HG02610 (cell line): Measurements from ENCODE around the gene TEX264.

Source experiments
- ATAC-seq: cut with Tn5 transposase; IDR thresholded peaks from one replicate; pipeline ENCODE4 v1.9.1; 2021; ENCODE audit warnings: mild to moderate bottlenecking, moderate library complexity; ENCODE audit not compliant: unreplicated experiment

TEX264 gene

DNA sequence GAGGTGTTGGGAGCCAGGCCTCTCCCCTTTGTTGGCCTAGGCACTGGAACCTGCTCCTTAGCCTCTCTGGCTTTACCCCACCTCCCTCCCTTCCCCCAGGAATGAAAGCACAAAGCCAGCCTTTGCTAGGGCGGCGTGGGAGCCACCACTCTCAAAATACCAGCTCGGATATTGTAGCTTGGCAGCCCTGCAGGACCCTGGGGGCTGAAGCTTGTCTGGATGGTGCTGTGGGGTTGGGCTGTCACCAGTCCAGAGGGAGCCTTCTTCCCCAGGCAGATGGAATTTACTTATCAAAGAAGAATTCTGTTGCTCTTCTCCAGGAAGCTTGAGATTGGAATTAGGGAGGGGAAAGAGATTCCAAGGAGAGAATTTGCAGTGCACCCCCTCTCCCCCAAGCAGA is 20.9 kb downstream of the TEX264 start:
- ATAC-seq: no peak

DNA sequence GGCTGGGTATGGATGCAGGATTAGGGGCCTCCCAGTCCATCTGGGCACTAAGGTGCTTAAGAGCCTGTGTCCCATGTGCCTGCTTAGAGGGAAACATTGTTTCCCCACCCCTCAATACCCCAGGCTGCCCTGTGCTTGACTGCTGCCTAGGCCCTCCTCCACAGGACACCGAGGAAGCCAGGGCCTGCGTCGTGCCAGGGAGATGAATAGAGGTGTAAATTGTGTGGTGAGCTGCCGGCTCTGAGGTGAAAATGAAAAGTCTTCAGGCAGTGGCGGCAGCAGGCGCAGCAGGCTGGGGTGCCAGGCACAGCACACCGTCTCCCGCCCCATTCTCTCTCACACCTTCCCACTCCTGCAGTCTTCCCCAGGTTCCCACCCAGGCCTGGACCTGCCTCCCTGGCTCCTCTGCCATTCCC is 21.9 kb downstream of the TEX264 start:
- no peak for ATAC-seq

DNA sequence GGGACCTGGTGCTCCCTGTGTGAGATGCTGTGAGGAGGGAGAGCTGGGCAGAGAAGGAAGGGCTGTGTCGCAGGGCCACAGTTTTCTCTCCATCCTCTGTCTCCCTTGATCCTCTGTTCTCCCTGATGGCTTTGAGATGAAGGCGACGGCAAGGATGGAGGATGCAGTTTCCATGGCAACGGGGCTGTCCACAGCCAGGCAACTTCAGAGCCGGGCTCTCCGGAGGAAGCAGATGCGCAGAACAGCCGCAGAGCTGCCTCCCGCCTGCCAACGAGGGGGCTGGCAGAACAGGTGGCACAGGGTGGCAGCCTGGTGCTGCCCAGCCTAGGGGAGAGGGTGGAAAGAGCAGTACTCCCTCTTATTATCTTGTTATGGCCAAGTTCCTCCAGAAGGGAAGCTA is 25.9 kb downstream of the TEX264 start:
- no peak for ATAC-seq

DNA sequence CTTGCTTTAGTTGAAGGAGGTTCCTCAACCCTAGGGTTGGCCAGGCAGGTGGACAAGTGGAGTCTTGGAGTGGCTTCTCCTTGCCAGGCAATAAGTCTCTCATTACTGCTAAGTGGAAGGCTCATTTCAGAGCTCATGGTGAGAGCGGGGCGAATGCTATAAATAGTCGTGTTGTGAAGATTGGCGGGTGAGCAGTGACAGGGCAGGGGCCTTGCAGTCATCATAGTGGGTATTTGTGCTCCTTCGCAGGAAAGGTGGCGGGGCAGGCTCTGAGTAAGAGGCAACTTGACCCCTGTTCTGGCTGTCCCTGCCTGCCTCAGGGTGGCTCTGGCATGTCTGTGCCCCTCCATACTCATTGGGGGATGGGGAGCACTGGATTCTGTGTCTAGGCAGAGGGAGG is 27.2 kb downstream of the TEX264 start:
- ATAC-seq: no peak

DNA sequence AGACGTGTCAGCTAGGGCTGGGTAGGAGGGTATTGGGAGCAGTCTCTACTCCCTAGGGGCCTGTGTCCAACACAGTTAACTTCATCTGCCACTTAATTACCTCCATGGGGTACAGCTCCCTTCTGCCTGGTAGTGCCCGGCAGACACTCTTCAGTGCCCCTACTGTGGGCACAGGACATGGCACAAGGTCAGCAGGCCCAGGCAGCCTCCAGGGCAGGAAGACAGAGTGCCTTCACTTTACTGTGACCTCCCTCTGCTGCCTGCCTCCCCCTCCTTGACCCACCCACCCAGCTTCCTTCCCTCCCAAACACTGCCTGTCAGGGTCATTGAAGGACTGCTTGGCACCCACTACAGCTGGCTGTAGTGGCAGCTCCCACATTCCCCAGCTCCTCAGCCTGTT is 29.4 kb downstream of the TEX264 start:
- ATAC-seq: no peak

DNA sequence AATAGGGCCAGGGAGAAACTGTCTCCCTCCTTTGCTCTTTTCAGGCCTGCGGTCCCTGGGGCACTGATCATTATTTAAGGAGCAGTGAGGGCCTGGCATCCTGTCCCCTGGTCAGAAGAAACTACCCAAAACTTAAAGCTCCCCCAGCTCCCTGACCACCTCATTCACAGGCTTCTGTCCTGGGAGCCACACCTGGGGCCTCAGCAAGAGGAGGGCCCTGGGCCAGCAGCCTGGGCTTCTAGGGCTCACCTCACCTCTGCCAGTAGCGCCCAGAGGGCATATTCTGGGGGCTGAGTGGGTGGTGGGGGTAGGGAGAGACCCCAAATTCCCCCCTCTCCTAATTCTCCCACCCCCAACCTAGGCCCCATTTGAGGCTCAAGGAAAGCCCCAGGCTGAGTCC is 31.1 kb downstream of the TEX264 start:
- ATAC-seq: no peak

DNA sequence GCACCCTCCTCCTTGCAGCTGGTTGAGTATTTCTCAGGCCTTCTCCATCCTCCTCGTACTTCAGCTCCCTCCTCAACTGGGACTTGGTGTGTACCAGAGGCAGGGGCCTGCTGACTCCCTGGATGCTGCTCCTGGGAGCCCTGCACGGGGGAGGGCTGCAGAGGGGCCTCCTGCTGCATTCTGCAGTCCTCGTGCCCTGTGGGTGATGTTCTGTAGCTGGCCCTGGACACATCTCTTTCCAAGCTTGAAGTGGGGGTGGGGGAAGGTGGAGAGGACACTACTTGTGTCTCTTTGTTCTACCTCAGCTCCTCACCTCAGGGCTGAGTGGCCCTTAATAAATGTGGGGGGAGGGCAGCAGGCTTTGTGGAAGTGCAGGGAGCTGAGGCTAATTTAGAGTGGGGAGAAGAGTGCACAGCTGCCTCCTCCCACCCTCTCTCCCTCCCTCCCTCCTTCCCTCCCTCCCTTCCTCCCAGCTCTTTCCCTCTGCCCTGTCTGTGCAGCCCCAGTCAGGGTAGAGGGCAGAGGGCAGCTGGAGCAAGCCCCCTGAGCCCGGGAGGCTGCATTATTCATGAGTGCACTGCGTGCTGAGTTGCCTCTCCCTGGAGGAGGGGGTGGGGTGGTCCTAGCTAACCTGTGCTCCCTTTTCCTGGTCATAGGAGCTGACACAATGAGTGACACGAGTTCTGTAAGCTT is 32.2 kb downstream of the TEX264 start:
- ATAC-seq: no peak

DNA sequence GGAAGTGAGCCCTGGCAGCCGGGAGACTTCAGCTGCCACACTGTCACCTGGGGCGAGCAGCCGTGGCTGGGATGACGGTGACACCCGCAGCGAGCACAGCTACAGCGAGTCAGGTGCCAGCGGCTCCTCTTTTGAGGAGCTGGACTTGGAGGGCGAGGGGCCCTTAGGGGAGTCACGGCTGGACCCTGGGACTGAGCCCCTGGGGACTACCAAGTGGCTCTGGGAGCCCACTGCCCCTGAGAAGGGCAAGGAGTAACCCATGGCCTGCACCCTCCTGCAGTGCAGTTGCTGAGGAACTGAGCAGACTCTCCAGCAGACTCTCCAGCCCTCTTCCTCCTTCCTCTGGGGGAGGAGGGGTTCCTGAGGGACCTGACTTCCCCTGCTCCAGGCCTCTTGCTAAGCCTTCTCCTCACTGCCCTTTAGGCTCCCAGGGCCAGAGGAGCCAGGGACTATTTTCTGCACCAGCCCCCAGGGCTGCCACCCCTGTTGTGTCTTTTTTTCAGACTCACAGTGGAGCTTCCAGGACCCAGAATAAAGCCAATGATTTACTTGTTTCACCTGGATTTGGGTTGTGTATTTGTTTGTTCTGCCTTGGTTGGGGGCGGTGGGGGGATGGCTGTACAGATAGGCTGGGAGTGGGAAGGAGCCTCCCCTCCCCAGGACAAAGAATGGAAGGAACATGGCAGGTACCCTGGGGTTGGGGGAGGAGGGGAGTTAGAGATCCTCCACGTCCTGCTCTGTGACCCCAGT is 32.9 kb downstream of the TEX264 start:
- no peak for ATAC-seq

DNA sequence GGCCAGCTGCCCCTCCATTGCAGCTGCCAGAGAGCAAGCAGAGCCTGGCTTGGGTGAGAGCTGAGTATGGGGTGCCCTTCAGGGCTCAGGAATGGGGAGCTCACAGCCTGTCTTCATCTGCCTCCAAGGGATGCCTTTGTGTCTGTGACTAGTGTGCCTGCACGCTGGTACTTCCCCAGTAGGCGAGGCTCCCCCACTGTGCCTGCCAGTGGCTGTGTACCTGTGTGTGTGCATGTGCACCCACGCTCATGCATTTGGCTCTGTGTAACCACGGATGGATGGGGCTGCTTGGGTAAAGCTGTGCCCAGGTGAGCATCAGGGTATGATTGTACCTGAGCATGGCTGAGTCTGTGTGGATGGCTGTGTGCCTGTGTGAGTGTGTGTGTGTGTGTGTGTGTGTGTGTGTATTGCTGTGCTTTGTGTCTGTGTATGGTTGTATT is 33.5 kb downstream of the TEX264 start:
- no peak for ATAC-seq

DNA sequence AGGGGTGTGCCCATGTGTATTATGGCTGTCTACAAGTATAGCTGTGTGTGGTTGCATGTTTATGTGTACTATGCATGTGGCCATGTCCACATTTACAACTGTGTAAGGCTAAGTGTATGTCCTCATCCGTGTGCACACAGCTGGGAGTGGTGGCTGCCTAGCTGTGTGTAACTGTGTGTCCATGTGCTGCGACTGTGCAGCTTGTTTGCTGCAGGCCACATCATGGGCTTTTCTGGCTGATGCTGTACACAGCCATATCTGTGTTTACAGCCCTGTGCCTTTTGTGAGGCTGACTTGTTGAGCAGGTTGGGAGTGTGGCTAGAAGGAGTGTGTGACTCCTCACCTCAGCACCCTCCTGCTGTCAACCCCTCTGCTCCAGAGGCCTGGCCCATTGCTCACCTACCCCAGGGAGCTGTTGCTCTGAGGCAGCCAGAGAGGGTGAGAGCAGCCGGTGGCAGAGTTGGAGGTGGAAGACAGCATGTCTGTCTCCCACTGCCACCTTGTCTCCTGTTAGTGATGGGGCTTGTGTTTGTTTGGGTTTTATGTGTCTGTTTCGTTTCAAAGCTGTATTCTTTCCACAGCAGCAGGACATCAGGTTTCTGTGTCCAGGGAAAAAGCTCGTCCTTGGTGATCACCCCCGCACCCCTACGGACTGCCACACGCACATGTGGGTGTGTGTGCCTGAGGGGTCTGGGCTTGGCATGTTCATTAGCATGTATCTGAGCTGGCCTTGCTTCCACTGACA is 34.4 kb downstream of the TEX264 start:
- no peak for ATAC-seq

DNA sequence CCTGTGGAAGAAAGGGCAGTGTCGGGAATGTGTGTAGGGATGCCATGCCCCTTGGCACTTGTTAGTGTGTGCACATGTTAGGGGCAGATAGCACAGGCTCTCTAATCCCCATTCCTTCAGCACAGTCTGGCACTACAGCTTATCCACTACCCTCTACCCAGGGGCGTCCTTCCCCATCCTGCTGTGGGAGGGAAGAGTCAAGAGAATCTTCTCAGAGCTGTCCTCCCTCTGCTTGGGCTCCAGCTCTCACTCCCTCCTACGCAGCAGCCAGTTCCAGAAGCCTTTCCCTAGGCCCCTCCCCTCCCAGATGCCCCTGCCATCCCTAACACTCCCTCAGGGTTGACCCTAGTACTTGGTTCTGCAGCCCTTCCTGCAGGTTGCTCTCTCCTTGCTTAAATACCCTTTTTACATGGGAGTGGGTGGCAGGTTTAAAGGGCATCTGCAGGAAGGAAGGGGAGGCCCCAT is 35.0 kb downstream of the TEX264 start:
- no peak for ATAC-seq

DNA sequence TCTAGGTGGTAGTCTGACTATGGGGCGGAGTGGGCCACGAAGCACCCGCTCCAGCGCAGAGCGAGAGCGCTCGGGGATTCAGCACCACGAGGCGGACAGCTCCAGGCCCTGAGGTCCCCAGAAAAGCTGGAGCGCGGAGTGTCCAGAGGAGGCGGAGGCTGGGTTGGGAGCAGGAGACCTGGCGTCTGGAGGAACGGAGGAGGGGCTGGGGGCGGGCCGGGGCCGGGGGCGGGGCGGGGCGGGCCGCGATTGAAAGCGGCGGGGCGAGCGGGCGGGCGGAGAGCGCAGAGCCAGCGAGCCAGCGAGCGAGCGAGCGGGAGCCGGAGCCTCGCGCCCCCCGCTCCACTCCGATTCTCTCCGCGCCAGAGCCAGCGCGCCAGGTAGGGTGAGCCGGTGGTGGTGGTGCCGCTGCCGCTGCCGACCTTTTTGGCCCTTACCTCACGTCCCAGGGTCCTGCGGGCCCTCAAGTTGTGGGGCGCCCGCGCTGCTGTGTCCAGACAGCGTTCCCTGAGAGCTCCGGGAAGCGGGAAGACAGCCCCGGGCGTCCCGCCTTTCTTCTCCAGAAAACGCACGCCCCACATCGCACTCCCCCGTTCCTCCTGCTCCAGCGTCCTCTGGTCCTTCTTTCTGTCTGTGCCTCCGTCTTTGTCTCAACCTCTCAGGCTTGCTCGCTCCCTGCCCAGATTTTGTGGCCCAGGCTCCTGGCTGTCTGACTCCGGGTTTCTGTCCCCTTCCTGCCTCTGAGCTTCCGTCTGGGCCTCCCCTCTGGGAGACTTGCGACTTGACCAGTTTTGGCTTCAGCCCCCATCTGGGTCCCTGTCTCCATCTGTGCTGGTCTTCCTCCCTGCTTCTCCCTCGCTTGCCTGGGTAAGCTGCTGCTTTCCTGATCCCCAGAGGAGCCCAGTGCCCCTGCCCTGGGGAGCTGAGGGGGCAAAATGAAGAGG is 36.0 kb downstream of the TEX264 start, which contains the start of gene GRM2:
Gene GRM2 (plus strand): TSS at position 281 of the 944 bp plus-strand sequence. CDS start 1,916 bp downstream, outside the sequence.
- ATAC-seq: no peak

DNA sequence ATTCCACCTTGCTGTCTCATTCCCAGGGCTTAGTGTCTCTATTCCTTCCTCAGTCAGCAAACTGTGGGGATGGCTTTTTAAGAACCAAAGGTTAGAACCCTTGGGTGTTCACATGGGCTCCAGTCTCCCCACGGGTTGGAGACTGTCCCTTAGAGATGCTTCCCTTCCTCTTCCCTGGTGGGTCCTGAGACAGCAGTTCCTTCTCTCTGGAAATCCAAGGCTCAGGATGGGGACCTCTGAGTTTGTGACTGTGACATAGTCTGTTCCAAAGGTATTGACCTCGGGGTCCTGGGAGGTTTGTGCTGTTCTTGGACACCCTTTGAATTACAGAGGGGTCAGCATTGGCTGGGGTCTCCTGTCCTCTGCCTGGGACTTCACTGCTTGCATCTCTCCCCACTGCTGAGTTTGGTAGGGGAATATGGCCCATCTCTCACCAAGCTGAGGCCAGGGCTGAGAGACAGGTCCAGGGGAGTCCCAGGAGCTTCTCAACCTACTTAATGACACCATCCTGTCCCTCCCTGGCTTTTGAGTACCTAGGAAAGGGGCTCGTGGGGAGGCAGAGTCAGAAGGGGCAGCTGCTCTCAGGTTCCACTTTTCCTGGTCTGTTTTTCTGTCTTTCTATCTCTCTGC is 37.3 kb downstream of the TEX264 start:
- ATAC-seq: no peak

DNA sequence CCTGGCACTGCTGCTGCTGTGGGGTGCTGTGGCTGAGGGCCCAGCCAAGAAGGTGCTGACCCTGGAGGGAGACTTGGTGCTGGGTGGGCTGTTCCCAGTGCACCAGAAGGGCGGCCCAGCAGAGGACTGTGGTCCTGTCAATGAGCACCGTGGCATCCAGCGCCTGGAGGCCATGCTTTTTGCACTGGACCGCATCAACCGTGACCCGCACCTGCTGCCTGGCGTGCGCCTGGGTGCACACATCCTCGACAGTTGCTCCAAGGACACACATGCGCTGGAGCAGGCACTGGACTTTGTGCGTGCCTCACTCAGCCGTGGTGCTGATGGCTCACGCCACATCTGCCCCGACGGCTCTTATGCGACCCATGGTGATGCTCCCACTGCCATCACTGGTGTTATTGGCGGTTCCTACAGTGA is 38.0 kb downstream of the TEX264 start:
- no peak for ATAC-seq

DNA sequence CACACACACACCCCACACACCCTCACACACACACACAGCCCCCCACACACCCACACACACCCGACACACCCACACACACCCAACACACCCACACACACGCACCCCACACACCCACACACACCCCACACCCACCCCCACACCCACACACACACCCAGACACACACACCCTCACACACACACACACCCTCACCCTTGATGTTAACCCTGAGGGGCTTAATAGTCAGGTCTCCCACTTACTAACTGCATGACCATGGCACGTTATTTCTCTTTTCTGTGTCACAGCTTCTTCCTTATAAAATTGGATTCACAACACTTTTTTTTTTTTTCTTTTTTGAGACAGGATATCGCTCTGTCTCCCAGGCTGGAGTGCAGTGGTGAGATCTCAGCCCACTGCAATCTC is 38.6 kb downstream of the TEX264 start:
- no peak for ATAC-seq

DNA sequence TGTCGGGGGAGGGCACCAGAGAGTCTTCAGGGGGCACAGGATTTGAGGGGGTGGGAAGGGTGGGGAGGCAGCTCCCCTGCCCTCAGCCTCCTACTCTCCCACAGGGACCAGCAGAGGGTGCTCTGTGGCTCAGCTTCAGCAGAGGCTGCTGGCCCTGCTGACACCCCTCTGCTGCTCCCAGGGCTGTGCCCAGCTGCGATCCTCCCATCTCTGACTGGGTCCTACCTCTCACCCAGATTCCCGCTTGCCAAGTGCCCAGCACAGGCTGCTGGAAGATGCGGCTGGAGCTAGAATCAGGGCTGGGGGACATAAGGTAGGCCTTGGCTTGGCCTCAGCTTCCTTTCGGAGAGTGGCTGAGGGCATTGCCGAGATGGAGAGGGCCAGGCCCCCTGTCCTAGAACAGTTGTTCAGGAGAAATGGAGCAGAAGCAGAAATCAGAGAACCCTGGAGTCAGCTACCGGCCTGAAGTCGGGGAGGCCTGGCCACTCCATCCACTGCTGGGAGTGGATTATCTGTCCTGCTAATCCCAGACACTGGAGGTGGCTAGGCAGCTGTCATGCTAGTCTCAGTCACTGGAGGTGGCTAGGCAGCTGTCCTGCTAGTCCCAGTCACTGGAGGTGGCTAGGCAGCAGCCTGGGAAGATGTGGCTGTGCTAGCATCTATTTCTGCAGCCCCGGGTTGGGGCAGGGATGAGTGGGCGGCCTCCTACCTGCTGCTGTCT is 39.7 kb downstream of the TEX264 start:
- no peak for ATAC-seq

DNA sequence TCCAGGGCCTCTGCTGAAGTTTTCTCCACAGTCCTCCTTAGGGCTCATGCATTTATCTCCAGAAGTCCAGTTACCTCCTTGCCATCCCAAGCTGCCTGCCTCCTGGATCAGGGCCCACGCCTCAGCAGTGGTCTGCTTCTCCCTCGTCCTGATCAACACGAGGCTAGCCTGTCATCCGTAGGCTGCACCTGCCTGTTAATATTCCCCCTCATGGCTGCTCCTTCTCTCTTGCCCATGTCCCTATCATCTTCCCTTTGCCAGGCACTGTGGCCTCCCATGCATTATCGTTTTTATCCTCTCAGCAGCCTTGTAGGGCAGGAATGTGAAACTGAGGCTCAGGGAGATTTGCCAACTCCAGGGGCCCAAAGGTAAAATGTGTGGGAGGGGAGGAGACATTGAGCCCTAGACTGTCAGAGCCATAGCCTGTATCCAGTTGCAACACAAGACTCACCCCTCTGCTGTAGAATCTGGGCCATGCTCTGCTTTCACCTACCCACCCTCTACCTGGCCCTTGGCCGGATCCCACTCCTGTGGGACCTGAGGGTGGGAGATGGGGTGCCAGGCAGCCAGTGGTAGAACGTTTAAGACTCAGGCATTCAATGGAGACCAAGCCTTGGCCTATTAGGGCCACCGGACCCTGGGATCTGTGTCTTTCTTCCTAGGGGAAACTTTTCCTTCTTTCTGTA is 40.4 kb downstream of the TEX264 start:
- ATAC-seq: no peak

DNA sequence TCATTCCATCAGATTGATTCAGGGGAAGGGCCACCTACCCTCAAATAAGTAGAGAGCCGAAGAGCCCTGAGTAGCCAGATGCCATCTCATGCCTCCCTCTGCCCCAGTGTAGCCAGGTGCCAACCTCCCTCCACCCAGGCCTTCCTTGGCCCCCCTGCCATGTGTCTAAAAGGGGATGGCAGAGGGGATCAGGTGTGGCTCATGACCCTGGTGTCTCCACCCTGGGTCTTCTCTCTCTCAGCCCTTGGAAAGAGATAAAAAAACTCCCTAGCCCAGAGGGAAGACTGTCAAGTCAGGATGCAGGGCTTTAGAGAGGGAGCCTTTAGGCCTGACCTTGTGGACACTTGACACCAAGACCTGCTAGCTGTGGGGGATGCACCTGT is 41.0 kb downstream of the TEX264 start:
- ATAC-seq: no peak

DNA sequence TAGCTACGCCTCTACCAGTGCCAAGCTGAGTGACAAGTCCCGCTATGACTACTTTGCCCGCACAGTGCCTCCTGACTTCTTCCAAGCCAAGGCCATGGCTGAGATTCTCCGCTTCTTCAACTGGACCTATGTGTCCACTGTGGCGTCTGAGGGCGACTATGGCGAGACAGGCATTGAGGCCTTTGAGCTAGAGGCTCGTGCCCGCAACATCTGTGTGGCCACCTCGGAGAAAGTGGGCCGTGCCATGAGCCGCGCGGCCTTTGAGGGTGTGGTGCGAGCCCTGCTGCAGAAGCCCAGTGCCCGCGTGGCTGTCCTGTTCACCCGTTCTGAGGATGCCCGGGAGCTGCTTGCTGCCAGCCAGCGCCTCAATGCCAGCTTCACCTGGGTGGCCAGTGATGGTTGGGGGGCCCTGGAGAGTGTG is 41.5 kb downstream of the TEX264 start:
- no peak for ATAC-seq
